ENCODE data around the gene MAT2A.
"Not testable (repeated sequence)": the region's sequence is repeated elsewhere in the genome, so short reads cannot be mapped to it uniquely, and the experiment has no call there.

The MAT2A gene

DNA sequence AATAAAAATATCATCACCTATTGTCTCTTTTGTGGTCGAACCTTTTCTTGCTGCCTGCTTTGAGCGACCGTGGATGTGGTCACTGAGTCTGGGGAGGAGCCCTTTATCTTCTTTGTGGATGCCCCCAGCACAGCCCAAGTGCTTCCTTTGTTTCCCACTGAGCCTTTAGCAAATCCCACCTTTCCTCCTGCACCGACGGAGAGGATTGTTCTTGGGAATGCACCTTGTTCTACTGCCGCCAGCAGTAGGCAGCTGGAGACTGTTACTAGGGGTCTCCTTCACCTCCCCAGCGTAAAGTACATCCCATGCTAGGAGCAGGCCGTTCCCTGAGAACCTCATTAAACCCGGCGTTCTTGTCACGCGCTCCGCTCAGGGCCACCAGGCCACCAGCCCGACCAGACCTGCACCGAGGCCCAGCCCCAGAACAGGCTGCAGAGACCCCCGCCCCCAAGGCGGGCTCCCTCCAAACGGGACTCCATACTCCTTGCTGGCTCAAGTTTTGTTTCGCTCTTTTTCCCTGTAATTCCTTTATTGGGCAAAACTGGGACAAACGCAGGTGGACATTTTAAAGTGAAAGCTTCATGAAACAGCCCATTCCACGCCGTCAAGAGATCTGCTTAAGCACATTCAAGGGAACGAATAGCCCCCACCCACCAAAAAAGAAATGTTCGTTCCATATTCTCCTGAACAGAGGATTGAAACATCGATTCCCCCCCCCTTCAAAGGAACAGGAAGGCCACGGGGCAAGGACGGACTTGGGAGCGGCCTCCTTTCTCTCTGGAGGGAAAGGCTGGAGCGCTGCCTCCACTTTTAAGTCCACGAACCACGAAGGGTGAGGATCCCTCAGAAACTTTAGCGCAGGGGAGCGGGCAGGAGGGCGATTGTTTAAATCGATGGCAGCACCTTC lies 1.1 kb upstream of the MAT2A start:
- H3K4me1 Mint-ChIP-seq (ENCODE audit: low read depth), result peaks cover 35% of the 10 kb centered on the region
- peak overlapping the region; percentile 98 for H3K4me3 Mint-ChIP-seq
- H3K27ac Mint-ChIP-seq, result peak overlapping the region; percentile 98
- H3K36me3 Mint-ChIP-seq, result peaks cover 29% of the 10 kb centered on the region
- no peaks in the 10 kb centered on the region for H3K9me3 Mint-ChIP-seq (ENCODE audit: low read depth)
- no peaks in the 10 kb centered on the region for H3K27me3 Mint-ChIP-seq

DNA sequence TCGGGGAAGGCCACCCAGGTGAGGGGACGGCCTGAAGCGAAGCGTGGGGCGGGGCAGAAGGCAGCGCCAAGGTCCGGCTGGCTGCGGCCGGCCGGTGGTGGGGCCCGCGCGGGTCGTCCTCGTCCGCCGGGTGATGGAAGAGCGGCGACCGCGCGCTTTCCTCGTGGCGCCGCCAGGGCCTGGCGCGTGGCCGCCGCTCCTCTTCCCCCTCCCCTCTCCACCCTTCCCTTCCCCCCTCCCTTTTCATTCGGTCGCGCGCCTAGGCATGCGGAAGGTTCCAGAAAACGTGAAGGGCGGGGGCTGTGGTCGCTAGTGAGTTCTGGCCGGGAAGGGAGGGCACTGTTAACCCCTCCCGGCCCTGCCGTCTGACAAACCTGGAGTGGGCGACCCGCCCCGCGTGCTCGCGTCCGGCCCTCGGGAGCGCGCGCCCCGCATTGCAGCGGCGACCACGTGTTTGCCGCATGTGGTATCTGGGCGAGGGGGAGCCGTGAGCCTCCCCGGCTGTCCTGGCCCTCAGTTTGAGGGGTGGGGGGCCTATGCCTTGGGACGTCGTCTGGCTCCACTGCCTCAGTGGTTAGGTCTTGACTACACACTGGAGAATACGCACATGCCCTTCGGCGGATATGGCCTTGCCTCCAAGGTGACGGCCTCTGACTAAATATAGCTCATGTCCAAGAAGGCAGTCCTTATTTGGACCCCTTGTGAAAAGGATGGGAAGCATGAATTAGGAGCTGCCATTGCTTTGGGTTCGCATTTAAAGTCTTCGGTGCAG lies 579 bp downstream of the MAT2A start:
- Mint-ChIP-seq H3K36me3 (peaks cover 41% of the 10 kb centered on the region), H3K9me3 (ENCODE audit: low read depth) (no peaks in the 10 kb centered on the region), H3K27ac (peak overlapping the region; percentile 98), H3K4me3 (peak overlapping the region; percentile 98), H3K27me3 (no peaks in the 10 kb centered on the region), H3K4me1 (ENCODE audit: low read depth) (peaks cover 47% of the 10 kb centered on the region)

DNA sequence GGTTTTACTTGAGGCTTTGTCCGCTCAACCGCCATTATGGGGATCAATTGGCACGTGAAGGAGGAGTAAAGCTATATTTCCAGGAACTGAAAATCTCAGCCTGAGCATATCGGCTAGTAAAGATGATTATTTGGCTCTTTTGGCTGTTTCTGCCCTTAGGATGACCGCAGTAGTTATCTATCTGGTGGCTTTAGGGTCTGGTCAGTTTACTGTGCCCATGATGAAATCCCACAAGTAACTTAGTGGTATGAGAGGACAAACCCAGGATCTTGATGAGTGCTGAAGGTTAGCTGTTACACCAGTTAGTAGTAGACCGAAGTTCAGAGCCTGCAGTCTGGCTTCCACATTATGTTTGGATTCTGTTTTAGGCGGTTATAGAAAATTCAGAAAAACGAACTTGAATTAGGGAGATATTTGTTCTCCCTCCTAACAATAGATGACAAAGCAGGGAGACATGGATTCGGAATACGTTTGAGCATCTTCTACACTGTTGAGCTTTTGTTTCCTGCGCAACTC lies 1.2 kb downstream of the MAT2A start:
- H3K27me3 Mint-ChIP-seq, result no peaks in the 10 kb centered on the region
- peaks cover 47% of the 10 kb centered on the region for H3K4me1 Mint-ChIP-seq (ENCODE audit: low read depth)
- H3K9me3 Mint-ChIP-seq (ENCODE audit: low read depth), result no peaks in the 10 kb centered on the region
- peak overlapping the region; percentile 96 for H3K27ac Mint-ChIP-seq
- H3K36me3 Mint-ChIP-seq, result peaks cover 41% of the 10 kb centered on the region
- peak overlapping the region; percentile 98 for H3K4me3 Mint-ChIP-seq

DNA sequence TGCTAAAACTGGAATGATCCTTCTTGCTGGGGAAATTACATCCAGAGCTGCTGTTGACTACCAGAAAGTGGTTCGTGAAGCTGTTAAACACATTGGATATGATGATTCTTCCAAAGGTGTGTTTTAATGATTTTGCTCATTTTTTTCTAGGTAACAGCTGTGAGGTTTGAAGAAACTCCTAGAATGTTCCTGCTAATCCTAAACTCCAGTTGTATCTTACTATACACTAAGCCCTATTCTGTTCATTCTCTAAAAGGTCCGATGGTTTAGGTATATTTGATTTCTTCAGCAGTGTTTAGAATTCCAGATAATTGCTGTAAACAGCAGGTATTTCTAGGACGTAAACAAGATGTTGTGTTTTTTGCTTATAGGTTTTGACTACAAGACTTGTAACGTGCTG lies 2.3 kb downstream of the MAT2A start:
- H3K9me3 Mint-ChIP-seq (ENCODE audit: low read depth), result no peaks in the 10 kb centered on the region
- peak overlapping the region; percentile 98 for H3K4me3 Mint-ChIP-seq
- peaks cover 47% of the 10 kb centered on the region for H3K4me1 Mint-ChIP-seq (ENCODE audit: low read depth)
- H3K27me3 Mint-ChIP-seq, result no peaks in the 10 kb centered on the region
- H3K36me3 Mint-ChIP-seq, result peaks cover 41% of the 10 kb centered on the region
- H3K27ac Mint-ChIP-seq, result peak overlapping the region; percentile 96

DNA sequence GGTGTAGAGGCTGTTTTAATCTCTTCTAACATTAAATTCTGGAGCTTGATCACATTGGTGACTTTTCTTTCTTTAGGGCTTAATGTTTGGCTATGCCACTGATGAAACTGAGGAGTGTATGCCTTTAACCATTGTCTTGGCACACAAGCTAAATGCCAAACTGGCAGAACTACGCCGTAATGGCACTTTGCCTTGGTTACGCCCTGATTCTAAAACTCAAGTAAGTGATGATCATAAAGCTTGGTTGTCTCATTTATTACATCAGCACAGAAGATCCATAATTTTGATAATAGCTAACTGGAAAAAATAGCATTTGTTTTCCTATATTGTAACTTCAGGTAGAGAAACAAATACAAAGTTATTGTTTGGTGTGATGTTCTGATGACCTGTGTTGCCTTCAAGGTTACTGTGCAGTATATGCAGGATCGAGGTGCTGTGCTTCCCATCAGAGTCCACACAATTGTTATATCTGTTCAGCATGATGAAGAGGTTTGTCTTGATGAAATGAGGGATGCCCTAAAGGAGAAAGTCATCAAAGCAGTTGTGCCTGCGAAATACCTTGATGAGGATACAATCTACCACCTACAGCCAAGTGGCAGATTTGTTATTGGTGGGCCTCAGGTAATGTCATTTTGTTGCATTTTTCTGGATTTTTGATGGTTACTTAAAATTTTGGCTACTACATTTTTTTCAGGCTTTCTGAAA lies 2.9 kb downstream of the MAT2A start:
- Mint-ChIP-seq H3K27me3 (no peaks in the 10 kb centered on the region), H3K27ac (peak overlapping the region; percentile 96), H3K4me3 (peak overlapping the region; percentile 98), H3K36me3 (peaks cover 41% of the 10 kb centered on the region), H3K4me1 (ENCODE audit: low read depth) (peaks cover 46% of the 10 kb centered on the region), H3K9me3 (ENCODE audit: low read depth) (no peaks in the 10 kb centered on the region)

DNA sequence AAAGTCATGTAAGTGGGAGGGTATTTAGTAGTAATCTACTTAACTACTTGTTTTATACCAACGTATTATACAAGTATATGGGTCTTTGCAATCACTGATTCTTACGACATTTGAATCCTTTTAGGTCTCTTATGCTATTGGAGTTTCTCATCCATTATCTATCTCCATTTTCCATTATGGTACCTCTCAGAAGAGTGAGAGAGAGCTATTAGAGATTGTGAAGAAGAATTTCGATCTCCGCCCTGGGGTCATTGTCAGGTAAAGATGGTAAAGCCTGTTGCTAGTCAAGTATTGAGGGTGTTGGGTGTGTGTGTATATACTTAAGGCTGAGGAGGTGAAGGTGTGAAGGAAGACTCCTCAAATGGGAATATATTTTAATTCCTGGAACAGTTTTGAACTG lies 3.8 kb downstream of the MAT2A start:
- Mint-ChIP-seq H3K36me3 (peaks cover 41% of the 10 kb centered on the region), H3K27me3 (no peaks in the 10 kb centered on the region), H3K4me1 (ENCODE audit: low read depth) (peaks cover 38% of the 10 kb centered on the region), H3K9me3 (ENCODE audit: low read depth) (no peaks in the 10 kb centered on the region), H3K27ac (peak overlapping the region; percentile 96), H3K4me3 (peak overlapping the region; percentile 98)

DNA sequence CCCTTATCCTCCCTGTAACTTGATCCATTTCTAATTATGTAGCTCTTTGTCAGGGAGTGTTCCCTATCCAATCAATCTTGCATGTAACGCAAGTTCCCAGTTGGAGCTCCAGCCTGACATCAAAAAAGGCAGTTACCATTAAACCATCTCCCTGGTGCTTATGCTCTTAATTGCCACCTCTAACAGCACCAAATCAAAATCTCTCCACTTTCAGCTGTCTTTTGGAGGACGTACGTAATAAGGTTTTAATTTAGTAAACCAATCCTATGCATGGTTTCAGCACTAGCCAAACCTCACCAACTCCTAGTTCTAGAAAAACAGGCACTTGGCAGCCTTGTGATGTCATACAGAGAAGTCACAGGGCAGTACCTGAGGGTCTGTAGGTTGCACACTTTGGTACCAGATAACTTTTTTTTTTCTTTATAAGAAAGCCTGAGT lies 5.3 kb downstream of the MAT2A start:
- H3K9me3 Mint-ChIP-seq (ENCODE audit: low read depth); H3K27me3 Mint-ChIP-seq: not testable (repeated sequence)
- Mint-ChIP-seq H3K27ac (peak overlapping the region; percentile 76), H3K36me3 (peaks cover 41% of the 10 kb centered on the region), H3K4me3 (peak overlapping the region; percentile 69), H3K4me1 (ENCODE audit: low read depth) (peaks cover 38% of the 10 kb centered on the region)

DNA sequence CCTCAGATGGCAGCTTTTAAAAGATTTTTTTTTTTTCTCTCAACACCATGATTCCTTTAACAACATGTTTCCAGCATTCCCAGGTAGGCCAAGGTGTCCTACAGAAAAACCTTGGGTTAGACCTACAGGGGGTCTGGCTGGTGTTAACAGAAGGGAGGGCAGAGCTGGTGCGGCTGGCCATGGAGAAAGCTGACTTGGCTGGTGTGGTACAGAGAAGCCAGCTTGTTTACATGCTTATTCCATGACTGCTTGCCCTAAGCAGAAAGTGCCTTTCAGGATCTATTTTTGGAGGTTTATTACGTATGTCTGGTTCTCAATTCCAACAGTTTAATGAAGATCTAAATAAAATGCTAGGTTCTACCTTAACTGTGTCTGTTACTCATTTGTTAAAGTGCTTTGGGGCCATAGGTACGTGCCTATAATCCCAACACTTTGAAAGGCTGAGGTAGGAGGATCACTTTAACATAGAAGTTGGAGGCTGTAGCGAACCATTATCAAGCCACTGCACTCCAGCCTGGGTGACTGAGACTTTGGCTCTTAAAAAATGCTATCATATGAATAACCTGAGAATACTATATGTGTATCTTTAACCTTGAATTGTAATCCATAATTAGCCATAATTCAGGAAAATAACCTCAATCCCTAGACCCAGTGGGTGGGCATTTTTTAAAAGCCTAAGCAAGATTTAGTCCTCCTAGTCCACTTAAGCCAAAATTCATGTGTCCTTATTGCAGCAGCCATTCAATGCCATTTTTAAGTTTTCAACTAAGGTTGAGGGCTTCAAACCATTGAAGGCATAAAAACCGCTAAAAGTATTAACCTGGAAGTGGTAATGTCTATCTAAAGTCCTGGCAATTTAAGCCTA lies 6.2 kb downstream of the MAT2A start:
- peaks cover 38% of the 10 kb centered on the region for H3K4me1 Mint-ChIP-seq (ENCODE audit: low read depth)
- H3K9me3 Mint-ChIP-seq (ENCODE audit: low read depth); H3K27me3 Mint-ChIP-seq: not testable (repeated sequence)
- peak overlapping the region; percentile 54 for H3K27ac Mint-ChIP-seq
- peaks cover 37% of the 10 kb centered on the region for H3K36me3 Mint-ChIP-seq
- H3K4me3 Mint-ChIP-seq, result peak overlapping the region; percentile 30

DNA sequence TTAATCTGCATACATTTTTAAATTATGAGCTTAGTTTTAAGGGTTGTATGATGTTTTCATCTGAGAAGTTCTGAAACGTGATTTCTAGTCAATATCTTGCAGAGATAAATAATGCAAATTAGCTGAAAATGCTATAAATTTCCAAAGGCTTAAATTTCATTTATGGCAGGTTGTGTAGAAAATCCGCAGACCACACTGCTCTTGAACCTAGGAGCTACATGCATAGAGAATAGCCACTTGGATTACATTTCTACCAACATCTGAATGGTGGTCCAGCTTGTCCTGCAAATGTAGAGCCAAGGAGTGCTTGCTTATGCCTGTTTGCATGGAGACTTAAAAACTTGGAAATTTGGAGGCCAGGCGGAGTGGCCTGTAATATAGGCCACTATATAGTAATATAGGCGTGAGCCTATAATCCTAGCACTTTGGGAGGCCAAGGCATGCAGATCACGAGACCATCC lies 6.8 kb downstream of the MAT2A start:
- peak overlapping the region; percentile 54 for H3K27ac Mint-ChIP-seq
- H3K36me3 Mint-ChIP-seq, result peaks cover 30% of the 10 kb centered on the region
- no peak overlapping the region for H3K4me3 Mint-ChIP-seq
- no peaks in the 10 kb centered on the region for H3K27me3 Mint-ChIP-seq
- H3K4me1 Mint-ChIP-seq (ENCODE audit: low read depth), result peaks cover 33% of the 10 kb centered on the region
- no peaks in the 10 kb centered on the region for H3K9me3 Mint-ChIP-seq (ENCODE audit: low read depth)

DNA sequence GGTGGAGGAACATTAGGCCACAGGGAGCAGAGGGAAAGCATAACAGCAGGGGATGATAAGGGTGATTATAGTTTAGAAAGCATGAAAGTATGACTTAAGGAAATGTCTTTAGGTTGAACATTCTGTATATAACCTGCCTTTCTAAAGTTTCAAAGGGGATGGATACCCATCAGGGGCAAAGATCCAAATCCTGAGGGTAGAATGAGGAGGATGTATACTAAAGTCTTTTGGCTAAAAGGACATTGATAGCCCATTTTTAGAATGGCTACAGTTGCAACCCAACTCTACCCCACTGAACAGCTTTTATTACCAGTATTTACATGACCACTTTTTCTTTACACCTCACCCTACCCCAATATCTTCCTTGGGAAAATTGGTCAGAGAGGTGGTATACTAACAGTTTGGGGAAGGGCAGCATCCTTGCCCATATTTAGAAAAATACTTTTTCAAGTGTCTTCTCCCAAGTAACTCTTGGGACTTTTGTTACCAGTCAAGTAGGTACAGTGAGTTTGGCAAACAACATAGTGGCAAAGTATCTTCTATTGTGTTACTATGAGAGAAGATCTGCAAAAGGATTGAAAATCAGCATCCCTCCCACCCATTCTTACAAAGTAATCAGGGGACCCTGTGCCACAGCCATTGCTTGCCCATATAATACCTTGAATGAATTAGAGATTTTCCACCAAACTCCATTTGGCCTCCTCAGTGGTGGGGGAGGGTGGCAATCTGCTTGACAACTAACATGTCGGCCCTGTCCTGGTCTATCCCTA lies 8.3 kb downstream of the MAT2A start:
- H3K27me3 Mint-ChIP-seq, result no peaks in the 10 kb centered on the region
- peaks cover 22% of the 10 kb centered on the region for H3K4me1 Mint-ChIP-seq (ENCODE audit: low read depth)
- H3K36me3 Mint-ChIP-seq, result peaks cover 17% of the 10 kb centered on the region
- peak overlapping the region; percentile 15 for H3K4me3 Mint-ChIP-seq
- peak overlapping the region; percentile 18 for H3K27ac Mint-ChIP-seq
- no peaks in the 10 kb centered on the region for H3K9me3 Mint-ChIP-seq (ENCODE audit: low read depth)

DNA sequence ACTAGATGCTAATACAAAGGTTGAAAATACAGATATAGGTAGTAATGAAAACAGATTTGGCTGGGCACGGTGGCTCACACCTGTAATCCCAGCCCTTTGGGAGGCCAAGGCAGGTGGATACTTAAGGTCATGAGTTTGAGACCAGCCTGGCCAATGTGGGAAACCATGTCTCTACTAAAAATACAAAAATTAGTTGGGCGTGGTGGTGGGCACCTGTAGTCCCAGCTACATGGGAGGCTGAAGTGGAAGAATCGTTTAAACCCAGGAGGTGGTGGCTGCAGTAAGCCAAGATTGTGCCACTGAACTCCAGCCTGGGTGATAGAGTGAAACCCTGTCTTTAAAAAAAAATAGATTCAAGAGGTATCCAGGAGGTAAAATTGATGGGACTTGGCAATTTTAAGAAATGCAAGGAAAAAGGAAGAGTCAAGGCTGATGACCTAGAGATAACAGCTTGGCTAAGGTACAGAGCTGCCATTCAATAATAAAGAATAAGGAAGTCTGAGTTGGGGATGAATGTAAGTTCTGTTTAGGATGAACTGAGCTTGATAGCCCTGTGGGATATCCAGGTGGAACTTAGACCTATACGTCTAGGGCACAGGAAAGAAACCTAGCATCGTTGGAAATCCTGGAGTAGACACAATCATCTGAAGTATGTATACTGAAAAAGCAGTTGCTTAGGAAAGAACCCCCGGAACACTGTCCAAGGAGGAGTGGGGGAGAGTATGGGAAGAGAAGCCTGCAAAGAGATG lies 9.1 kb downstream of the MAT2A start:
- Mint-ChIP-seq H3K4me1 (ENCODE audit: low read depth) (peaks cover 14% of the 10 kb centered on the region), H3K9me3 (ENCODE audit: low read depth) (no peaks in the 10 kb centered on the region), H3K4me3 (no peak overlapping the region), H3K36me3 (peaks cover 10% of the 10 kb centered on the region), H3K27ac (peak overlapping the region; percentile 50), H3K27me3 (no peaks in the 10 kb centered on the region)

DNA sequence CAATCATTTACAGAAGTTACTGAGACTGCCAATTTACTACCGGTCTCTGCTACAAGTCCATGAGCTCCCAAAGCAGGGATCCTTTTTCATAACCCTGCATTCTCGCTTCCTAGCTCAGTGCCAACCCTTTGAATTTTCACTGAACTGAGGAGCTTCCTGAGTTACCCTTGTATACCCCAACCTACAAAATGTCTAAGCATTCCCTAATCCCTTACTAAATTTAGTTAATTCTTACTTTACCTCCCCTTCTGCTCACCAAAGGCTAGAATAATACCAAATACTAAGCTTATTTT lies 9.6 kb downstream of the MAT2A start:
- Mint-ChIP-seq H3K4me3 (no peak overlapping the region), H3K36me3 (peaks cover 7% of the 10 kb centered on the region), H3K27me3 (no peaks in the 10 kb centered on the region), H3K27ac (no peak overlapping the region), H3K9me3 (ENCODE audit: low read depth) (no peaks in the 10 kb centered on the region), H3K4me1 (ENCODE audit: low read depth) (peaks cover 9% of the 10 kb centered on the region)

DNA sequence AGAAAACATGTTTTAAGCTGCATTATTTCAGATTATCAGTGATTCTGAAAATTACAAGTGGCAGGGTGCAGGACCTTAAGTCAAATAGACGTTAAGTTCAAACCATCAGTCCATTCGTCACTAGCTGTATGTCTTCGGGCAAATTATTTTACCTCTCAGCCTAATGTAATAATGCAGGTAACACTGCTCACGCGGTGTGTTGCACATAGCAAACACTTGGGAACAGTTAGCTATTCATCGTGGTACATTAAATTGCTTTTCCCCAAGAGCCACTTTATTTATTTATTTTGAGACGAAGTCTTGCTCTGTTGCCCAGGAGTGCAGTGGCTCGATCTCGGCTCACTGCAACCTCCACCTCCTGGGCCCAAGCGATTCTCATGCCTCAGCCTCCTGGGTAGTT lies 10.1 kb downstream of the MAT2A start:
- peaks cover 3% of the 10 kb centered on the region for H3K36me3 Mint-ChIP-seq
- H3K27me3 Mint-ChIP-seq, result no peaks in the 10 kb centered on the region
- no peak overlapping the region for H3K27ac Mint-ChIP-seq
- no peaks in the 10 kb centered on the region for H3K9me3 Mint-ChIP-seq (ENCODE audit: low read depth)
- H3K4me1 Mint-ChIP-seq (ENCODE audit: low read depth), result peaks cover 7% of the 10 kb centered on the region
- no peak overlapping the region for H3K4me3 Mint-ChIP-seq

All from activated naive CD8-positive, alpha-beta T cell (primary cell).